Endothelial cell of umbilical vein (primary cell): ENCODE data around the gene NBR1. TPM values are rescaled to one million over a fixed set of nuclear protein-coding genes. Genes with fewer than 3 reads are reported as not detected.
"Not testable (repeated sequence)": the region's sequence is repeated elsewhere in the genome, so short reads cannot be mapped to it uniquely, and the experiment has no call there.

Experiments used
- BruUV-seq: library from RNA; stranded (reverse); fragments of 400-500 nt; replicated peaks from 2 replicates; lab custom pipeline; 2021; lab: Mats Ljungman, UMichigan
- CTCF ChIA-PET: fragments of 300-600, 350-600 bp; sonication (Branson Sonifier 250); formaldehyde crosslinking; loops from one replicate; lab custom pipeline; 2021; ENCODE audit warnings: antibody characterized with exemption, inconsistent platforms; lab: Charles Lee
- POLR2A ChIA-PET: fragments of 300-600, 350-600 bp; sonication (Branson Sonifier 250); formaldehyde crosslinking; loops from one replicate; lab custom pipeline; 2021; ENCODE audit warnings: antibody characterized with exemption, inconsistent platforms; lab: Charles Lee
- DNase-seq: peaks from one replicate; pipeline ENCODE4 v3.0.0-alpha.2; 2011; ENCODE audit warnings: low read depth, low spot score
- FAIRE-seq: peaks from 2 replicates; lab custom pipeline; 2011; peaks lifted over from hg19 to GRCh38; lab: Jason Lieb, UNC
- H2AFZ ChIP-seq: 2 replicates; pipeline ENCODE4 v1.6.0; 2012; ENCODE audit warnings: low read depth, low read length, control low read depth, inconsistent platforms
- H3K27ac ChIP-seq: 2 replicates; pipeline ENCODE4 v1.5.1; 2011; ENCODE audit warnings: low read depth, mild to moderate bottlenecking, control low read depth, low read length, moderate library complexity; ENCODE audit not compliant: insufficient read depth
- H3K27me3 ChIP-seq, 2 experiments: 2 replicates each; pipeline versions ENCODE4 v1.6.0 to v1.6.1; 2011; ENCODE audit warnings: low read length in 2 of 2, mixed read lengths in 1 of 2; ENCODE audit not compliant: control insufficient read depth in 2 of 2, insufficient read depth in 2 of 2
- H3K36me3 ChIP-seq, 2 experiments: 2 replicates in 1 of 2; 3 replicates in 1 of 2; pipeline ENCODE4 v1.5.1; 2011; ENCODE audit warnings: low read length in 2 of 2, mild to moderate bottlenecking in 1 of 2, moderate library complexity in 1 of 2; ENCODE audit not compliant: control insufficient read depth in 2 of 2, insufficient read depth in 2 of 2; ENCODE audit errors: extremely low read depth in 1 of 2
- H3K4me1 ChIP-seq: 3 replicates; pipeline ENCODE4 v1.5.1; 2011; ENCODE audit warnings: mild to moderate bottlenecking, low read length; ENCODE audit not compliant: control insufficient read depth, insufficient read depth; ENCODE audit errors: extremely low read depth
- H3K4me2 ChIP-seq: 2 replicates; pipeline ENCODE4 v1.6.1; 2011; ENCODE audit warnings: low read length, control low read depth, mixed read lengths; ENCODE audit not compliant: insufficient read depth
- H3K4me3 ChIP-seq, 3 experiments: fragments of 200-600 bp in 1 of 3; sonication (generic), shearing (Covaris generic) in 1 of 3; replicated peaks in 1 of 3; 2 replicates each; pipeline ENCODE4 v1.5.1; 2011 to 2016; ENCODE audit warnings: control low read depth in 3 of 3, low read length in 3 of 3, mild to moderate bottlenecking in 2 of 3, inconsistent platforms in 1 of 3, low read depth in 1 of 3, moderate library complexity in 1 of 3; ENCODE audit not compliant: insufficient read depth in 1 of 3
- H3K79me2 ChIP-seq: 2 replicates; pipeline ENCODE4 v1.6.0; 2012; ENCODE audit warnings: low read length, inconsistent platforms; ENCODE audit not compliant: control insufficient read depth, insufficient read depth
- H3K9ac ChIP-seq: replicated peaks from 2 replicates; pipeline ENCODE3; 2011; ENCODE audit warnings: low read length, control low read depth; ENCODE audit not compliant: insufficient read depth; ENCODE audit errors: extremely low read depth
- H3K9me1 ChIP-seq: replicated peaks from 3 replicates; pipeline ENCODE4 v1.6.0; 2011; ENCODE audit warnings: mild to moderate bottlenecking, low read length; ENCODE audit not compliant: control insufficient read depth, insufficient read depth; ENCODE audit errors: extremely low read depth
- H3K9me3 ChIP-seq: replicated peaks from 2 replicates; pipeline ENCODE4 v1.5.1; 2012; ENCODE audit warnings: low read length, inconsistent platforms; ENCODE audit not compliant: control insufficient read depth, insufficient read depth
- H4K20me1 ChIP-seq: replicated peaks from 2 replicates; pipeline ENCODE3; 2011; ENCODE audit warnings: mild to moderate bottlenecking, low read length; ENCODE audit not compliant: control insufficient read depth, insufficient read depth; ENCODE audit errors: extremely low read depth
- EZH2 ChIP-seq: IDR thresholded peaks from 2 replicates; pipeline ENCODE4 v1.6.1; 2012; ENCODE audit warnings: borderline replicate concordance, low read depth, mild to moderate bottlenecking, moderate library complexity, low read length, inconsistent platforms; ENCODE audit not compliant: severe bottlenecking
- FOS ChIP-seq: IDR thresholded peaks from 2 replicates; pipeline ENCODE4 v1.6.1; 2011; ENCODE audit warnings: mild to moderate bottlenecking, low read length, moderate library complexity, borderline replicate concordance; ENCODE audit not compliant: insufficient read depth
- GATA2 ChIP-seq: IDR thresholded peaks from 2 replicates; pipeline ENCODE4 v1.7.0; 2011; ENCODE audit warnings: low read depth, mild to moderate bottlenecking, moderate library complexity, mixed read lengths, low read length; ENCODE audit not compliant: insufficient read length, insufficient read depth
- JUN ChIP-seq: IDR thresholded peaks from 2 replicates; pipeline ENCODE4 v1.6.1; 2011; ENCODE audit warnings: borderline replicate concordance, low read depth; ENCODE audit not compliant: insufficient read length, insufficient read depth
- MYC ChIP-seq: IDR thresholded peaks from one replicate; pipeline ENCODE4 v1.6.1; 2011; ENCODE audit warnings: mild to moderate bottlenecking, low read depth, low read length
- POLR2A ChIP-seq: IDR thresholded peaks from 2 replicates; pipeline ENCODE4 v1.6.1; 2012; ENCODE audit warnings: low read depth, mild to moderate bottlenecking, control low read depth, low read length
- dilution Hi-C: fragments of 300-500 bp; cut with MboI; formaldehyde crosslinking; loops from one replicate; pipeline ENCODE4 v1.15.0; 2019; ENCODE audit warnings: low sequenced_read_pairs; ENCODE audit not compliant: extremely low pct_ligation_motif_present
- intact Hi-C: fragments of 100-400 bp; cut with micrococcal nuclease; formaldehyde crosslinking; loops from one replicate; pipeline ENCODE4 v1.10.0; 2022
- polyA plus RNA-seq, 4 experiments: library from polyadenylated mRNA; depleted of rRNA in 3 of 4; stranded (reverse) in 3 of 4; unstranded in 1 of 4; fragments of >200 nt; gene quantifications; 2 replicates each; pipeline versions ENCODE4 v1.2.1 to v1.2.3, GENCODE V29; 2011 to 2012; ENCODE audit warnings: missing spikeins in 1 of 4
- total RNA-seq: library from RNA; stranded (reverse); gene quantifications from 2 replicates; pipeline ENCODE4 v1.2.3, GENCODE V29; 2021

NBR1 gene
- total and polyA plus RNA-seq, 2 donors (not counting 3 experiments of a cell fraction or from before 2014, with no cell fraction given) = 26.4 to 57.0 TPM

DNA sequence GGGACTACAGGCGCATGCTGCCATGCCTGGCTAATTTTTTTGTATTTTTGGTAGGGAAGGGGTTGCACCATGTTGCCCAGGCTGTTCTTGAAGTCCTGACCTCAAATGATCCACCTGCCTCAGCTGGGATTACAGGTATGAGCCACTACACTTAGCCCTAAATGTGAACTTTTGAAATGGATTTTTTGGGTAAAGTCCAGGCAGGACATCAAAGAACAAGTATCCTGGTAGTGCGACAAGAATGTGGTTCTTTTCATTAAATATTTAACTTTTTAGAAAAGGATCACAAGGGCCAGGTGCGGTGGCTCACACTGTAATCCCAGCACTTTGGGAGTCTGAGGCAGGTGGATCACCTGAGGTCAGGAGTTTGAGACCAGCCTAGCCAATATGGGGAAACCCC lies 15.3 kb upstream of the NBR1 start:
- no peak for DNase-seq

GRCh38 chr17:43159232-43159631 lies 11.8 kb upstream of the NBR1 start:
- H3K9ac ChIP-seq, H3K9me1 ChIP-seq, H3K27ac ChIP-seq, H3K36me3 ChIP-seq, dilution Hi-C loops, H3K9me3 ChIP-seq, BruUV-seq, H3K79me2 ChIP-seq, H3K4me3 ChIP-seq, intact Hi-C loops, H3K4me1 ChIP-seq, H3K4me2 ChIP-seq, H2AFZ ChIP-seq, FAIRE-seq, DNase-seq, H4K20me1 ChIP-seq, POLR2A ChIA-PET, H3K27me3 ChIP-seq, CTCF ChIA-PET: not testable (repeated sequence)

More for the DNA sequence above, 15.3 kb upstream of the NBR1 start:
- no peak overlapping the region for H3K4me3 ChIP-seq
- H3K9me1 ChIP-seq = no peaks in the 10 kb centered on the region
- H3K4me2 ChIP-seq = no peak overlapping the region
- no TSS peak for BruUV-seq
- no peak overlapping the region for H3K27ac ChIP-seq
- H3K36me3 ChIP-seq = no peaks in the 10 kb centered on the region
- intact Hi-C loops = no loop called here
- FAIRE-seq = no peak
- ChIA-PET CTCF (no interaction called here), POLR2A (no interaction called here)
- no peaks in the 10 kb centered on the region for H3K9me3 ChIP-seq
- H3K4me1 ChIP-seq = no peaks in the 10 kb centered on the region
- H3K27me3 ChIP-seq = no peaks in the 10 kb centered on the region
- H3K9ac ChIP-seq = no peak overlapping the region
- TF ChIP-seq GATA2 (no peak), FOS (no peak), POLR2A (no peak), MYC (no peak), EZH2 (no peak), JUN (no peak)
- H3K79me2 ChIP-seq = no peaks in the 10 kb centered on the region
- dilution Hi-C loops = no loop called here
- no peaks in the 10 kb centered on the region for H4K20me1 ChIP-seq
- H2AFZ ChIP-seq = no peak overlapping the region

DNA sequence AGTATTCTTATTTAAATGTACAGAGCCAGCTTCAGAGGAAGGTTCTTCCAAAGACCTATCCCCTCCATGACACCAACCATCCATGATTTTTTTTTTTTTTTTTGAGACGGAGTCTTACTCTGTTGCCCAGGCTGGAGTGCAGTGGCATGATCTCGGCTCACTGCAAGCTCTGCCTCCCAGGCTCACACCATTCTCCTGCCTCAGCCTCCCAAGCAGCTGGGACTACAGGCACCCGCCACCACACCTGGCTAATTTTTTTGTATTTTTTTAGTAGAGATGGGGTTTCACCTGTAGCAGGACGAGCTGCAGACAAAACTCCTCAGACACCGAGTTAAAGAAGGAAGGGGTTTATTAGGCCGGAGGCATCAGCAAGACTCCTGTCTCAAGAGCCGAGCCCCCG lies 11.1 kb upstream of the NBR1 start:
- CTCF ChIA-PET, POLR2A ChIA-PET, H3K4me2 ChIP-seq: not testable (repeated sequence)

More for the DNA sequence above, 11.1 kb upstream of the NBR1 start:
- H3K27me3 ChIP-seq, H3K4me1 ChIP-seq, H3K79me2 ChIP-seq, H3K9me3 ChIP-seq, H3K9me1 ChIP-seq, H3K36me3 ChIP-seq, intact Hi-C loops, FAIRE-seq, DNase-seq, H4K20me1 ChIP-seq, H3K27ac ChIP-seq, H2AFZ ChIP-seq, BruUV-seq, H3K4me3 ChIP-seq, dilution Hi-C loops, H3K9ac ChIP-seq: not testable (repeated sequence)
